Lung (tissue), 12 donors: ENCODE results near the gene SRCIN1. TPM values are rescaled to one million over a fixed set of nuclear protein-coding genes. Genes with fewer than 3 reads are reported as not detected.

Experiments
- ATAC-seq: fragments of 200-7000 bp; cut with Tn5 transposase; one replicate; pipeline ENCODE4 v1.9.1; 2020; ENCODE audit warnings: moderate number of reproducible peaks; ENCODE audit not compliant: insufficient read depth, low FRiP score
- DNase-seq, 3 donors: peaks; one replicate each; pipeline ENCODE4 v3.0.0-alpha.2; 2013 to 2017
- H3K27ac ChIP-seq, 2 donors: one replicate each; pipeline ENCODE4 v1.5.1; 2013; ENCODE audit warnings: mild to moderate bottlenecking in 2 of 2, moderate library complexity in 2 of 2, control low read depth in 1 of 2, inconsistent platforms in 1 of 2, low read depth in 1 of 2, low read length in 1 of 2
- H3K27me3 ChIP-seq, 3 donors: one replicate each; pipeline ENCODE4 v1.5.1; 2013; ENCODE audit warnings: low read length in 2 of 3; ENCODE audit not compliant: control insufficient read depth in 3 of 3, insufficient read depth in 3 of 3
- H3K36me3 ChIP-seq, 4 donors: one replicate each; pipeline ENCODE4 v1.5.1; 2013; ENCODE audit warnings: low read length in 4 of 4, mild to moderate bottlenecking in 1 of 4, moderate library complexity in 1 of 4; ENCODE audit not compliant: control insufficient read depth in 4 of 4, insufficient read depth in 4 of 4
- H3K4me1 ChIP-seq, 5 donors: one replicate each; pipeline ENCODE4 v1.5.1; 2013; ENCODE audit warnings: low read length in 5 of 5, mild to moderate bottlenecking in 2 of 5, moderate library complexity in 1 of 5; ENCODE audit not compliant: control insufficient read depth in 5 of 5, insufficient read depth in 5 of 5
- H3K4me3 ChIP-seq: one replicate; pipeline ENCODE4 v1.5.1; 2013; ENCODE audit warnings: mild to moderate bottlenecking, control low read depth, moderate library complexity
- H3K9ac ChIP-seq, 2 donors: one replicate each; pipeline ENCODE4 v1.5.1; 2013; ENCODE audit warnings: low read length in 2 of 2, control low read depth in 1 of 2; ENCODE audit not compliant: insufficient read depth in 1 of 2
- H3K9me3 ChIP-seq, 4 donors: one replicate each; pipeline ENCODE4 v1.5.1; 2013; ENCODE audit warnings: low read length in 3 of 4, mild to moderate bottlenecking in 1 of 4, moderate library complexity in 1 of 4; ENCODE audit not compliant: control insufficient read depth in 4 of 4, insufficient read depth in 3 of 4
- CTCF ChIP-seq: IDR thresholded peaks from 2 replicates; pipeline ENCODE4 v1.5.1; 2012; ENCODE audit warnings: mild to moderate bottlenecking; ENCODE audit errors: control extremely low read depth, extremely low read depth
- WGBS, 2 donors: extraction: QIAGEN DNeasy Blood & Tissue Kit; methylation state at CpG; one replicate each; pipeline ENCODE4 v1.1.7; 2013; 5-methylcytosine and 5-hydroxymethylcytosine counted together
- polyA plus RNA-seq, 2 donors: library from polyadenylated mRNA; stranded (reverse); fragments of 200-250 nt; gene quantifications; one replicate each; pipeline ENCODE4 v1.2.1, GENCODE V29; 2013
- total RNA-seq, 2 donors: library from RNA; depleted of rRNA in 1 of 2; stranded (reverse); fragments of >200 nt in 1 of 2; gene quantifications; one replicate each; pipeline ENCODE4 v1.2.1, GENCODE V29; 2014 to 2021
- donor health status: control.
- donor health status: control.
- donor health status: Bipolar disorder and iron deficiency.
- donor health status: healthy.
- donor health status: DM: yes; HTN: yes; CAD: no.

SRCIN1 gene
- total and polyA plus RNA-seq, 4 donors = 1.5 to 15.0 (median 2.5) TPM

GRCh38 chr17:38590988-38591758 is 14.6 kb downstream of the SRCIN1 start:
- Histone ChIP-seq H3K36me3 (no peaks in the 10 kb centered on the region), H3K9ac (no peak overlapping the region), H3K9me3 (no peaks in the 10 kb centered on the region), H3K4me3 (no peak overlapping the region), H3K27me3 (peaks cover 0 to 6% (median 3%) of the 10 kb centered on the region in 3 donors), H3K4me1 (peaks cover 0 to 4% (median 0%) of the 10 kb centered on the region in 5 donors), H3K27ac (no peak overlapping the region)
- WGBS, 2 donors = 50 to 55% methylated on average over 6 of the region's 6 CpGs
- DNase-seq (no peak), ATAC-seq (no peak)
- TF ChIP-seq CTCF = no peak

DNA sequence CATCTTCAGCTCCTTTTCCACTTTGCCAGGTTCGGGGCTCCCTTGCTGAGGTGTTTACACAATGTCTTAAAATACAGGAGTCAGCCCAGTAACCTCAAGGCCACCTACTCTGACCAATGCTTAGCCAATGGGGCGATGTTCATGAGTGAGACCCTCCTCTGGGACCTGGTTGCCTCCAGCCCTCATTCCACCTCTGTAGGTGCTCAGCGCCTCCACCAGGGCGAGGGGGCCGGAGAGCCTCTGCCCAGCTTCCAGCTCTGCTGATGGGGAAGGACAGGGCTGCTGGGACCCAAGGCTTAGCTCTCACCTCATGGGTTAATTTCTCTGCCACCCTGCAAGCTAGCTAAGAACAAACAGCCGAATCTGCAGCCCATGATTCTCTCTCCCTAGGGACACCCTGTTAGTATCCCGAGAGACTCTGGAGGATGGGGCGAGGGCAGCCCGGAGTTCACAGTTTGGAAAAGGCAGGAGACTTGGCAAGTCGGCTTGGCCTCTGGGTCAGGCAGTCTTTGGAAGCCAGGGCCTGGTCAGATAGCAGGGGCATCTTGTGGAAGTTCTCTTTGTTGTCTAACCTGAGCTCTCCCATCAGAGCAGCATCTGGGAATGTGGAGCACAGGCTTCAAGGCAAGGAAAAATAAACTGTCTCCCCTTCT is 16.2 kb downstream of the SRCIN1 start:
- peaks cover 0 to 11% (median 3%) of the 10 kb centered on the region in 3 donors for H3K27me3 ChIP-seq
- DNase-seq = no peak

GRCh38 chr17:38588788-38589174 is 17.0 kb downstream of the SRCIN1 start:
- DNase-seq (no peak), ATAC-seq (no peak)
- Histone ChIP-seq H3K36me3 (no peaks in the 10 kb centered on the region), H3K4me3 (no peak overlapping the region), H3K4me1 (peaks cover 0 to 4% (median 0%) of the 10 kb centered on the region in 5 donors), H3K9me3 (no peaks in the 10 kb centered on the region), H3K9ac (no peak overlapping the region), H3K27ac (no peak overlapping the region), H3K27me3 (peaks cover 0 to 13% (median 3%) of the 10 kb centered on the region in 3 donors)
- 80 to 81% methylated on average over 9 of the region's 9 CpGs for WGBS, 2 donors
- no peak for TF ChIP-seq CTCF

More for the DNA sequence above, 16.2 kb downstream of the SRCIN1 start:
- H3K9me3 ChIP-seq = no peaks in the 10 kb centered on the region
- H3K4me1 ChIP-seq = peaks cover 0 to 4% (median 0%) of the 10 kb centered on the region in 5 donors
- H3K36me3 ChIP-seq = no peaks in the 10 kb centered on the region
- TF ChIP-seq CTCF = no peak
- no peak overlapping the region for H3K27ac ChIP-seq
- no peak overlapping the region for H3K9ac ChIP-seq
- no peak for ATAC-seq
- no peak overlapping the region for H3K4me3 ChIP-seq
- WGBS, 2 donors = 79 to 90% methylated on average over 10 of the region's 10 CpGs
